ENCODE measurements around the gene HCK. TPM values are rescaled to one million over a fixed set of nuclear protein-coding genes. Genes with fewer than 3 reads are reported as not detected.

The HCK gene
- total and polyA plus RNA-seq, 2 experiments from 2014 or later, result not detected

GRCh38 chr20:32050324-32050841 is 1.7 kb upstream of the HCK start:
- Histone ChIP-seq H3K27me3 (peaks cover 72% of the 10 kb centered on the region), H3K36me3 (no peaks in the 10 kb centered on the region), H3K4me3 (no peak overlapping the region), H3K4me1 (ENCODE audit: low read depth) (peaks cover 2% of the 10 kb centered on the region), H3K9me3 (ENCODE audit: low read depth) (no peaks in the 10 kb centered on the region), H3K27ac (no peak overlapping the region)
- DNase-seq (ENCODE audit: low read depth in 1 of 2, low spot score in 1 of 2), result no peak
- no peak for TF ChIP-seq CTCF (IDR thresholded peaks at IDR 0.05; ENCODE audit: low read depth, low read length)

GRCh38 chr20:32050851-32051556 is 1.0 kb upstream of the HCK start:
- Histone ChIP-seq H3K9me3 (ENCODE audit: low read depth) (no peaks in the 10 kb centered on the region), H3K4me1 (ENCODE audit: low read depth) (peaks cover 2% of the 10 kb centered on the region), H3K27ac (no peak overlapping the region), H3K27me3 (peaks cover 69% of the 10 kb centered on the region), H3K4me3 (no peak overlapping the region), H3K36me3 (no peaks in the 10 kb centered on the region)
- TF ChIP-seq CTCF (IDR thresholded peaks at IDR 0.05; ENCODE audit: low read depth, low read length), result no peak
- no peak for DNase-seq (ENCODE audit: low read depth in 1 of 2, low spot score in 1 of 2)

GRCh38 chr20:32051720-32052089 is 337 bp upstream of the HCK start:
- Histone ChIP-seq H3K4me3 (no peak overlapping the region), H3K27ac (no peak overlapping the region), H3K4me1 (ENCODE audit: low read depth) (peaks cover 2% of the 10 kb centered on the region), H3K9me3 (ENCODE audit: low read depth) (no peaks in the 10 kb centered on the region), H3K36me3 (no peaks in the 10 kb centered on the region), H3K27me3 (peaks cover 72% of the 10 kb centered on the region)
- no peak for TF ChIP-seq CTCF (IDR thresholded peaks at IDR 0.05; ENCODE audit: low read depth, low read length)
- DNase-seq (ENCODE audit: low read depth in 1 of 2, low spot score in 1 of 2), result no peak

- Histone ChIP-seq H3K27me3 (peaks cover 83% of the 10 kb centered on the region), H3K9me3 (ENCODE audit: low read depth) (no peaks in the 10 kb centered on the region), H3K36me3 (no peaks in the 10 kb centered on the region), H3K4me1 (ENCODE audit: low read depth) (peaks cover 2% of the 10 kb centered on the region), H3K27ac (no peak overlapping the region), H3K4me3 (peak overlapping the region; percentile 30)
- no peak for TF ChIP-seq CTCF (IDR thresholded peaks at IDR 0.05; ENCODE audit: low read depth, low read length)
- DNase-seq (ENCODE audit: low read depth in 1 of 2, low spot score in 1 of 2), result no peak
Measured at GRCh38 chr20:32052778-32053362, 828 bp downstream of the HCK start.

GRCh38 chr20:32053648-32054047 is 1.6 kb downstream of the HCK start:
- TF ChIP-seq CTCF (IDR thresholded peaks at IDR 0.05; ENCODE audit: low read depth, low read length), result no peak
- no peak overlapping the region for H3K27ac ChIP-seq
- H3K36me3 ChIP-seq, result no peaks in the 10 kb centered on the region
- H3K27me3 ChIP-seq, result peaks cover 85% of the 10 kb centered on the region
- H3K4me1 ChIP-seq (ENCODE audit: low read depth), result peaks cover 2% of the 10 kb centered on the region
- H3K9me3 ChIP-seq (ENCODE audit: low read depth), result no peaks in the 10 kb centered on the region
- H3K4me3 ChIP-seq, result no peak overlapping the region
- DNase-seq (ENCODE audit: low read depth in 1 of 2, low spot score in 1 of 2), result no peak
